NCI-H748 (cell line): ENCODE data around the gene AGO3.
"Not testable (repeated sequence)": the region's sequence is repeated elsewhere in the genome, so short reads cannot be mapped to it uniquely, and the experiment has no call there.

Experiments used
- DNase-seq: peaks from one replicate; lab custom pipeline; 2025; ENCODE audit not compliant: unreplicated experiment; lab: John Stamatoyannopoulos, UW

Gene AGO3

GRCh38 chr1:36006941-36007500, 76.1 kb downstream of the AGO3 start:
- no peak for DNase-seq

GRCh38 chr1:36007741-36008140, 76.8 kb downstream of the AGO3 start:
- no peak for DNase-seq

DNA sequence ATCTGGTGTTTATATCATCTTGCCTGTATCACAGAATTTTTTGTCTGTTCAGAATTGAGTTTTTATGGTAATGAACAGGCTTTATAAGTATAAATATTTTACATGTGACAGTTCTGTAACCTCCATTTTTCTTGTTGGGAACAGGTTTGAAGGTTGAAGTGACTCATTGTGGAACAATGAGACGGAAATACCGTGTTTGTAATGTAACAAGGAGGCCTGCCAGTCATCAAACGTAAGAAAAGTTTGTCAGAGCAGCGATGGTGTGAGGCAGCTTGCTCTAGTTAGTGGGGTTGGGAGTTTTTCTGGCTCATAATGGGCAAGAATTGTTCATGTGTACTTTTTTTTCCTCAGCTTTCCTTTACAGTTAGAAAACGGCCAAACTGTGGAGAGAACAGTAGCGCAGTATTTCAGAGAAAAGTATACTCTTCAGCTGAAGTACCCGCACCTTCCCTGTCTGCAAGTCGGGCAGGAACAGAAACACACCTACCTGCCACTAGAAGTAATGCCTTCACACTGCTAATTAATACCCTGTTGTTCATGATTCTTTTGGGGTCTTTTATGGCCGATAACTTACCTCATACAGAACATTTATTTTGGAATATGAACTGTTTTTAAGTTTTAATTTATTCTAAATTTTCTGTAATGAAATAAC, 77.8 kb downstream of the AGO3 start:
- no peak for DNase-seq

GRCh38 chr1:36014722-36015220, 83.9 kb downstream of the AGO3 start:
- no peak for DNase-seq

DNA sequence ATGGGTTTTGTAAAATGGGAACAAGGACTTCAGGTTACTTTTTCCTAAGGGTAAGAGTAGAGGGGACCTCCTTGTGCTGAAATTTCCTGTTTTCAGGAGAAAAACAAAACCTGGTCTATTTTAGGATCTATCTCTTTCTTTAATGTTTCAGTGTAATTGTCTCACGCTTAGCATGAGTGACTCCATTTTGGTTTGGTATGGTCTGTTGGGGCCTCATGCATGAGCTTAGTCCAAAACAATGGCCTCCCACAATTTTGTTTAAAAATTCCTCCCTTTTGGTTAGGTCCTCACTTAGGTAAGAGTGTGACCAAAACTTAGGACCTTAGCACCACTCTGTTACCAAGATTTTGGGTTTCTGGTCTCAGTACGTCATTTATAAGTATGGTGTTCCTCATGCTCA, 85.8 kb downstream of the AGO3 start:
- DNase-seq = no peak

GRCh38 chr1:36023098-36023769, 92.3 kb downstream of the AGO3 start:
- no peak for DNase-seq

DNA sequence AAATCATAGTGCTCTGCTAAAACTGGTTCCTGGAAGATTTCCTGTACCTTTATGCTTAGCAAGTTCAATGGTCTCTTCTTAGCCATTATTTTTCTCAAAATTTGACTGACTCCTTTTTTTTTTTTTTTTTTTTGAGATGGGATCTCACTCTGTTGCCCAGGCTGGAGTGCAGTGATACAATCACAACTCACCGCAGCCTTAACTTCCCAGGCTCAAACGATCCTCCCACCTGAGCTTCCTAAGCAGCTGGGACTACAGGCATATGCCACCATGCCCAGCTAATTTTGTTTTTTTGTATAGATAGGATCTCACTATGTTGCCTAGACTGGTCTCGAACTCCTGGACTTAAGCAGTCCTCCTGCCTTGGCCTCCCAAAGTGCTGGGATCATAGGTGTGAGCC, 93.1 kb downstream of the AGO3 start:
- not testable (repeated sequence) for DNase-seq

GRCh38 chr1:36024847-36025246, 93.9 kb downstream of the AGO3 start:
- no peak for DNase-seq

GRCh38 chr1:36027766-36028165, 96.9 kb downstream of the AGO3 start:
- DNase-seq = no peak

GRCh38 chr1:36031441-36031840, 100.5 kb downstream of the AGO3 start:
- no peak for DNase-seq

DNA sequence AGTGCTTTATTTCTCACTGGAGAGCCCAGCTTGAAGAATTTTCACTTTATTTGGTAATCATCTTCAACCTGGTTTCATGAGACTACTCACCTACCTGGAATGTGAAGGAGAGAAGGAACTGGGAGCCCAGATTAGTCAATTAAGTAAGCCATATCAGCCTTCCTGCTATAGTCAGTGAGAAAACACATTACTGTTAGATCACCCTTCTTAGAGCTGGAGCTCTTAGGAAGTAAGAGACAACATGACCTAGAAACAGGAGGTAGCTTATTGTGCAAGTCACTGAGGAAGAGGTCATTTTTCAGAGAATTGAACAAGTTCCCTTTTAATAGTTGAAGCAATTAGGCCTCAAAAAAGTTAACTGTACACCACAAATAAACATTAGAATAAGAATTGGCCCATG, 103.8 kb downstream of the AGO3 start:
- DNase-seq = no peak

DNA sequence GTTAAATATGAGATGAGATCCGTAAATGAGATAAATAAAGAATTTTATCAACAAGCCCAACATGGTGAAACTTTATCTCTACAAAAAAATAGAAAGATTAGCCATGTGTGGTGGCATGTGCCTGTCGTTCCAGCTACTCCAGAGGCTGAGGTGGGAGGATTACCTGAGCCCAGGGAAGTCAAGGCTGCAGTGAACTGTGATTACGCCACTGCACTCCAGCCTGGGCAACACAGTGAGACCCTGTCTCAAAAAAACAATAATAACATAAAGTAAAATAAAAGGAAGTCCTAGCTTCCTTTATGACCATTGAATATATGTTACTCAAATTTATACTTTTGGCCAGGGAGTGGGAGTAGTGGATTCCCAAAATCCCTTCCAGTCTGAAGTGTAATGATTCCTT, 104.2 kb downstream of the AGO3 start:
- no peak for DNase-seq

- no peak for DNase-seq
Observed at GRCh38 chr1:36040238-36040637, 109.3 kb downstream of the AGO3 start.

DNA sequence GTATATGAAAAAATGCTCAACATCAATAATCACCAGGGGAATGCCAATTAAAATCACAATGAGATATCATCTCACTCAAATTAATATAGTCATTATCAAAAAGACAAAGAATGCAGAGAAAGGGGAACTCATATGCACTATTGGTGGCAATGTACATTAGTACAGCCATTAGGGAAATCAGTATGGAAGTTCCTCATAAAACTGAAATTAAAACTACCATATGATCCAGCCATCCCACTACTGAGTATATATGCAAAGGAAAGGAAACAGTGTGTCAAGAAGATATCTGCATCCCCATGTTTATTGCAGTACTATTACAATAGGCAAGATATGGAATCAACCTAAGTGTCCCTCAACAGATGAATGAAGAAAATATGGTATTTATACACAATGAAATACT, 120.9 kb downstream of the AGO3 start:
- no peak for DNase-seq

DNA sequence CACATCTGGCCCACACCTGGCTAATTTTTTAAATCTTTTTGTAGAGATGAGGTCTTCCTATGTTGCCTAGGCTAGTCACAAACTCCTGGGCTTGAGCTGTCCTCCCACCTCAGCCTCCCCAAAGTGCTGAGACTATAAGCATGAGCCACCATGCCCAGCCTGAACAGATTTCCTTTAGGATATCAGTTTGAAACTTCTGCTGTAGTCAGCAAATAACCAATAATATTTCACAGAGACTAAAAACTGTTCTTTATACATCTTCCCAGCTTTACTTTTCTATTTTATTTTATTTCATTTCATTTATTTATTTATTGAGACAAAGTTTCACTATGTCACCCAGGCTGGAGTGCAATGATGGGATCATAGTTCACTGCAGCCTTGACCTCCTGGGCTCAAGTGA, 123.1 kb downstream of the AGO3 start:
- no peak for DNase-seq

DNA sequence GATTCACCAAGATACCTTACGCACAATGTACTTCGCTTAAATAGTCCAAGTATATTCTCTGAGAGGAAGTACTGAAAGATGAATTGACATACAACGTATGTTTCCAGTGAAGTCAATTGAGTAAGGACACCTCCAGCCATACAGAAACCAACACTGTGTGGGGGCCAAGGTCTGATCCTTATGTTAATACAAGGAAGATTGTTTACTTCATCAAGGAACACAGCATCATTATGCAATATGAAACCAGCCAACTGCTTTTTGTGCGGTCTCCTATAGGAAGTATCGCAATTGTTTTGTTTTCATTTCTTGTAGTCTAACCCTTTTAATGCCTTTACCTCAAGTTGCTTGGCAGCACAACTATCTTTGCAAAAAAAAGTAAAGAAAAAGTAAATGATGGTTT, 124.8 kb downstream of the AGO3 start:
- DNase-seq = no peak

- no peak for DNase-seq
Observed at GRCh38 chr1:36062315-36062714, 131.4 kb downstream of the AGO3 start.

DNA sequence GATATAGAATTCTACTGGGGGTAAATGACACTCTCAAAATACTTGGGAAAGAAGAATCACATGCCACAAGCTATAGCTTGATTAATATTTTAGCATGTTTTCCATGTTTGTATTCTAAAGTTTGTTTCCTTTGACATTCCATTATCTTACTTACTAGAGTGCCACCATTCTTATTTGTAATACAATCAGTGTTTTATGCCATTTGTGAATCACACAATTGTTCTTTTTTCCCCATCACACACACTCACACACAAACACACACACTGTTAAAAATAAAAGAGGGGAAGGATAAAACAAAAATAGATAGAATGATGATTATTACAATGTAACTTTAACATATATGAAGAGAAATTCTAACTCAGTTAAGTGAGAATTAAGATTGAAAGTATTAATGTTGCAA, 137.0 kb downstream of the AGO3 start:
- DNase-seq = no peak

- DNase-seq = no peak
Observed at GRCh38 chr1:36068866-36069265, 138.0 kb downstream of the AGO3 start.

GRCh38 chr1:36070349-36070748, 139.4 kb downstream of the AGO3 start:
- no peak for DNase-seq

- DNase-seq = no peak
Observed at GRCh38 chr1:36076979-36077573, 146.2 kb downstream of the AGO3 start.

GRCh38 chr1:36080236-36080635, 149.3 kb downstream of the AGO3 start:
- no peak for DNase-seq
